Heart left ventricle (tissue), 13 donors: ENCODE results near the gene ZNF219.

Experiments
- POLR2A ChIP-seq, 2 donors: fragments of 450-650 bp; IDR thresholded peaks; one replicate each; pipeline ENCODE4 v1.6.1; 2017; ENCODE audit warnings: antibody characterized with exemption in 2 of 2, mild to moderate bottlenecking in 2 of 2, moderate library complexity in 2 of 2
- TF ChIP-seq, protein P1 (sequence below), 12 donors: fragments of 200-600 bp; sonication (generic) in 4 of 12; IDR thresholded peaks; one replicate each; pipeline versions ENCODE4 v1.5.0 to v1.8.0; 2018 to 2022; ENCODE audit warnings: antibody characterized with exemption in 12 of 12, mild to moderate bottlenecking in 5 of 12
- donor health status: ischemic (EF 13 %, LVEDD 7.1; RV severe dilation, severe dysfunction).
- donor health status: DM: no; HTN: yes; CAD: no.
- donor health status: DM: no; HTN: no; CAD: no.
- donor health status: ischemic (EF 25% LVEDD 6.9; RV normal size, moderate dysfunction).
- donor health status: ischemic (EF 25% LVEDD 5.7; RV mildly dilated, moderate dysfunction).
- donor health status: ischemic (EF 35%, LVEDD 5.7; RV mildly dilated, moderate dysfunction).
- donor health status: nonischemic (EF 11% LVEDD 7.7; RV severe dilation, severe dysfunction).
- donor health status: DM: yes; HTN: yes; CAD: no.
- donor health status: PGD.
- donor health status: ischemic (EF 29% LVEDD 5.4; RV normal size, mild dysfunction).
- donor health status: nonischemic (EF 23%, LVEDD 6.1; RV moderate dilation, normal function).

DNA sequence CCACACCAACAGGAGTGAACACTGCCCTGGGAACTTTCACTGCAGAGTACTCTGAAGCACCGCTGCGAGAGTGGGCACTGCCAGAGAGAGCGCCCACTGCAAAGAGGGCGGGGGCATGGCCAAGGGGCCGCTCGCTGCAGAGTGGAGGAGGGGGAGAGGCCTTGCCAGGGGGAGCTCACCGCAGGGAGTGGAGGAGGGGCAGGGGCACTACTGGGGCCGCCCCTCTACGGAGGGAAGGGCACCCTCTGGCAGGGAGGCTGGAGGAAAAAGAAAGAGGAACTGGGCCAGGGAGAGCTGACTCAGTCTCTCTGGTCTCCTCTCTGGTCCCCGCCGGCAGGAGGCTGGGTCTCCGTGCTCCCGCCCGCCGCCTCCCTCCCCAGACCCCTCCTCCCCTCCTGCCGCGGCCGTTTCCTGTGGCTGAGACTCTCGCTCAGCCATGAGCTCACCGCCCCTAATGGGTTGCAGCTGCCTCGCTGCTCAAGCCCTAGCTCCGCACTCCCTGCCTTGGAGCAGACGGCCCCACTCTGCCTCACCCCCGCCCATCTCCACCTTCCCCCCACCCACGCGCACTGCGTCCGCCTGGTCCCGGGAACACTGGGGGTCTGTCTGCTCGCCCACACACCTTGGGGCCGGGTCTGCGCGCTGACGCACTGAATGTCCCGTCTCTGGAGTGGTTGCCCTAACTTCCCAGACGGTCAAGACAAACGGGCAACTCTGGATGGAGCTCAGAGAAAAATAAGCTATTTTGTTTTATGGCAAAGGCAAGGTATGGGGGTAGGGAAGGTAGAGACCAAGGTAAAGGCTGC lies 27.0 kb downstream of the ZNF219 start:
- TF ChIP-seq, protein P1, sequence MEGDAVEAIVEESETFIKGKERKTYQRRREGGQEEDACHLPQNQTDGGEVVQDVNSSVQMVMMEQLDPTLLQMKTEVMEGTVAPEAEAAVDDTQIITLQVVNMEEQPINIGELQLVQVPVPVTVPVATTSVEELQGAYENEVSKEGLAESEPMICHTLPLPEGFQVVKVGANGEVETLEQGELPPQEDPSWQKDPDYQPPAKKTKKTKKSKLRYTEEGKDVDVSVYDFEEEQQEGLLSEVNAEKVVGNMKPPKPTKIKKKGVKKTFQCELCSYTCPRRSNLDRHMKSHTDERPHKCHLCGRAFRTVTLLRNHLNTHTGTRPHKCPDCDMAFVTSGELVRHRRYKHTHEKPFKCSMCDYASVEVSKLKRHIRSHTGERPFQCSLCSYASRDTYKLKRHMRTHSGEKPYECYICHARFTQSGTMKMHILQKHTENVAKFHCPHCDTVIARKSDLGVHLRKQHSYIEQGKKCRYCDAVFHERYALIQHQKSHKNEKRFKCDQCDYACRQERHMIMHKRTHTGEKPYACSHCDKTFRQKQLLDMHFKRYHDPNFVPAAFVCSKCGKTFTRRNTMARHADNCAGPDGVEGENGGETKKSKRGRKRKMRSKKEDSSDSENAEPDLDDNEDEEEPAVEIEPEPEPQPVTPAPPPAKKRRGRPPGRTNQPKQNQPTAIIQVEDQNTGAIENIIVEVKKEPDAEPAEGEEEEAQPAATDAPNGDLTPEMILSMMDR (IDR thresholded peaks at IDR 0.05) = peak in 1 of 12 donors; percentile 20
- TF ChIP-seq POLR2A (IDR thresholded peaks at IDR 0.05) = peak in 1 of 2 donors; percentile 39
